Muscle of leg (tissue), 11 donors: ENCODE measurements around the gene TRAPPC10. TPM values are rescaled to one million over a fixed set of nuclear protein-coding genes. Genes with fewer than 3 reads are reported as not detected.
"Not testable (repeated sequence)": the region's sequence is repeated elsewhere in the genome, so short reads cannot be mapped to it uniquely, and the experiment has no call there.

Experiments used
- DNase-seq: peaks from one replicate; pipeline ENCODE4 v3.0.0; 2013
- H3K27ac ChIP-seq: one replicate; pipeline ENCODE4 v1.5.1; 2013; ENCODE audit warnings: mild to moderate bottlenecking, low read length, control low read depth
- H3K27me3 ChIP-seq: one replicate; pipeline ENCODE4 v1.6.1; 2013; ENCODE audit warnings: low read length; ENCODE audit not compliant: control insufficient read depth, insufficient read depth
- H3K36me3 ChIP-seq: one replicate; pipeline ENCODE4 v1.6.1; 2013; ENCODE audit warnings: low read length; ENCODE audit not compliant: control insufficient read depth, insufficient read depth
- H3K4me1 ChIP-seq: one replicate; pipeline ENCODE4 v1.6.1; 2013; ENCODE audit warnings: low read length; ENCODE audit not compliant: control insufficient read depth, insufficient read depth
- H3K4me3 ChIP-seq: one replicate; pipeline ENCODE4 v1.5.1; 2013; ENCODE audit warnings: low read length, control low read depth
- H3K9me3 ChIP-seq: replicated peaks from 2 replicates; pipeline ENCODE4 v1.6.1; 2013; ENCODE audit warnings: low read depth, low read length; ENCODE audit not compliant: control insufficient read depth
- WGBS: methylation state at CpG from one replicate; pipeline ENCODE4 v1.1.5; 2013; ENCODE audit warnings: missing lambda C conversion rate; ENCODE audit not compliant: insufficient coverage; 5-methylcytosine and 5-hydroxymethylcytosine counted together
- polyA plus RNA-seq, 8 donors: library from polyadenylated mRNA; unstranded; fragments of 120-200 nt; gene quantifications; one replicate each; pipeline versions ENCODE4 v1.2.1 to v1.2.3, GENCODE V29; 2013; ENCODE audit warnings: inconsistent platforms in 1 of 8, low replicate concordance in 1 of 8; ENCODE audit not compliant: insufficient read length in 8 of 8, insufficient read depth in 1 of 8
- total RNA-seq: library from RNA; stranded (reverse); fragments of 120-200 nt; gene quantifications from one replicate; pipeline ENCODE4 v1.2.4, GENCODE V29; 2013

Gene TRAPPC10
- total and polyA plus RNA-seq, 9 donors: 9.9 to 16.7 (median 12.0) TPM

DNA sequence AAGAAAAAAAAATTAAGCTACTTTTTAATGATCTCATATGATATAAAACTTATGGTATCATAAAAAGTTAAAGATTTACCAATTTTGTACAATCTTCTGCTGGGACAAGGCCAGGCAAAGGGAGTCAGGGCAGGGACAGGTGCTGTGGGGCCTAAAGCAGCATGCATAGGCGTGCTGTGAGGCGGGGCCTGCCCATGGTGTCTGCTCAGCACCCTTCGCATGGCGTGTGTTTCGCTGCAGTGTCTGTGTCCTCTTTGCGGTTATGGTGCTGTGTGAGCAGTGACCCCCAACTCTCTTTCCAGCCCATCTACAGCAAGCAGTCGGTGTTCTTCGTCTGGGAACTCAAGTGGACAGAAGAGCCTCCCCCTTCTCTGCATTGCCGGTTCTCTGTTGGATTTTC is 81.7 kb downstream of the TRAPPC10 start:
- peaks cover 32% of the 10 kb centered on the region for H3K36me3 ChIP-seq
- no peak overlapping the region for H3K4me3 ChIP-seq
- no peaks in the 10 kb centered on the region for H3K27me3 ChIP-seq
- DNase-seq: no peak
- no peaks in the 10 kb centered on the region for H3K9me3 ChIP-seq
- 87% methylated on average over 9 of the region's 9 CpGs for WGBS
- H3K4me1 ChIP-seq: no peaks in the 10 kb centered on the region
- H3K27ac ChIP-seq: peak overlapping the region; percentile 32

DNA sequence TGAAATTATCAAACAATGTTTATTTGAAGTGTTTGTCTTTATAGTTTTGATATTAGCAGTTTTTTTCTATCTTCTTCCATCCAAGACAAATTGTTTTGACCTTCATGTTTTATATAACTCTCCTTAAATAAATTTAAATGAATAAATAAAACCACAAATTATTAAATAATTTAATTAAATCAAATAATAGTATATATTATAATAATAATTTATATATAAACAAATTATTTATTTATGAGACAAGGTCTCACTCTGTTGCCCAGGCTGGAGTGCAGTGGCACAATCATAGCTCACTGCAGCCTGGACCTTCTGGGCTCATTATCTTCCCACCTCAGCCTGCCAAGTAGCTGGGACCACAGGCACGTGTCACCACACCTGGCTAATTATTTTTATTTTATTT is 82.7 kb downstream of the TRAPPC10 start:
- DNase-seq: no peak
- peaks cover 22% of the 10 kb centered on the region for H3K36me3 ChIP-seq
- H3K27me3 ChIP-seq: no peaks in the 10 kb centered on the region
- H3K4me3 ChIP-seq: no peak overlapping the region
- H3K9me3 ChIP-seq: no peaks in the 10 kb centered on the region
- no peak overlapping the region for H3K27ac ChIP-seq
- no peaks in the 10 kb centered on the region for H3K4me1 ChIP-seq
- no CpG with 5 or more reads among the region's 1 CpG for WGBS

GRCh38 chr21:44098507-44098906 is 86.4 kb downstream of the TRAPPC10 start:
- WGBS: no CpG with 5 or more reads among the region's 6 CpGs
- H3K4me1 ChIP-seq, H3K27ac ChIP-seq, H3K36me3 ChIP-seq, H3K9me3 ChIP-seq, H3K27me3 ChIP-seq, DNase-seq, H3K4me3 ChIP-seq: not testable (repeated sequence)

GRCh38 chr21:44098964-44099363 is 86.9 kb downstream of the TRAPPC10 start:
- not testable (repeated sequence) for H3K27ac ChIP-seq, H3K4me3 ChIP-seq, H3K4me1 ChIP-seq, H3K9me3 ChIP-seq, H3K36me3 ChIP-seq, DNase-seq, H3K27me3 ChIP-seq
- WGBS: no CpG with 5 or more reads among the region's 13 CpGs

DNA sequence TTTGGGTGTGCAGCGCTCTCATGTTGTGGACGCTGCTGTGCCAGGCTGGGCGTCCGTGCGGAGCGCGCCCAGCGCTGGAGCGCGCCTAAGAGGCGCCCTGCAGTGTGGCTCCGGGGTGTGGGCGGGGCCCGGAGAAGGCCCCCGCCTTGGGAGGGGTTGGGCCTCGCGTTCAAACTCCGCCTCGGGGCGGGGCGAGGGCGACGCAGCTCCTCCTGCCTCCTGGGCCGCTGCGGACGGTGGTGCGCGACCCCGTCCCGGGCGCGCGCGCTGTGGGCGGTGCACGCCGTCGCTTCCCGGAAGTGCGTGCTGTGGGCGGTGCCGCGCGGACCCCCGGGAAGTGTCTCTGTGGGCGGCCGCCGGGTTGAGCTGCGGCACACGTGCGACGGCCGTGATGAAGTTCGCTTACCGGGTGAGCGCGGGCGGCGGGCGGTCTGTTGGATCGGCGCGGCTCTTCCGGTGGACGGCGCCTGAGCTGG is 95.0 kb downstream of the TRAPPC10 start, which contains the start of gene PWP2:
Gene PWP2 (plus strand): TSS at position 374 of the 476 bp plus-strand sequence. CDS start 18 bp downstream, at position 392.
- not testable (repeated sequence) for H3K27ac ChIP-seq, DNase-seq, H3K36me3 ChIP-seq, H3K9me3 ChIP-seq, H3K27me3 ChIP-seq, H3K4me1 ChIP-seq
- no CpG with 5 or more reads among the region's 66 CpGs for WGBS
- peak within 1 kb of the TSS; percentile 22 for H3K4me3 ChIP-seq

- not testable (repeated sequence) for H3K9me3 ChIP-seq, H3K27ac ChIP-seq, H3K27me3 ChIP-seq, H3K4me1 ChIP-seq, H3K36me3 ChIP-seq, DNase-seq
- WGBS: no CpG with 5 or more reads among the region's 31 CpGs
- peak overlapping the region; percentile 22 for H3K4me3 ChIP-seq
Measured at GRCh38 chr21:44107589-44107988, 95.5 kb downstream of the TRAPPC10 start.

DNA sequence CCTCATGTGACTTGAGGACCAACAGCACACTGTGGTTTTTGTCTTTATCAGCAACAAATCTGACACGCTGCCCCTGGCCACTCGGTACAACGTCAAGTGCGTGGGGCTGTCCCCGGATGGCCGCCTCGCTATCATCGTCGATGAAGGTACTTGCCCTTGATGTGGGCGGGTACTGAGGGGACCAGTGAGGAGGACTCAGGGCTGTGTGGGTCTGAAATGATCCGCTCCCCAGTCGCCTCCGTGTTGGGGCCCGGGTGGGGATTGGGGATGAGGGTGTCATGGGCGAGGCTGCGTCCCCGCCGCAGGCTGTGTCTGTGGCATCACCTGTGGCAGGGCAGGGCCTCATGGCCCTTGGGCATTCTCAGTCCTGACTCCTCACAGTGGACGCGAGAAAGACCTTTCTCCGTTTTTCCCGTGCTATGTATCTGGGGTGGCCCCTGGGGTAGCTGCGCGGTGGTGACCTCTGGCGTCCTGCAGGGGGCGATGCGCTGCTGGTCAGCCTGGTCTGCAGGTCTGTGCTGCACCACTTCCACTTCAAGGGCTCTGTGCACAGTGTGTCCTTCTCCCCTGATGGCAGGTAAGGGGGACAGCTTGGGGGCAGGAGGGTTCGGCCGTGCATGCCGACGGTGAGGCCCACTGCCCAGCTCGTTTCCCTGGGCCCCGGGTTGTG is 101.7 kb downstream of the TRAPPC10 start:
- WGBS: no CpG with 5 or more reads among the region's 33 CpGs
- not testable (repeated sequence) for H3K9me3 ChIP-seq

DNA sequence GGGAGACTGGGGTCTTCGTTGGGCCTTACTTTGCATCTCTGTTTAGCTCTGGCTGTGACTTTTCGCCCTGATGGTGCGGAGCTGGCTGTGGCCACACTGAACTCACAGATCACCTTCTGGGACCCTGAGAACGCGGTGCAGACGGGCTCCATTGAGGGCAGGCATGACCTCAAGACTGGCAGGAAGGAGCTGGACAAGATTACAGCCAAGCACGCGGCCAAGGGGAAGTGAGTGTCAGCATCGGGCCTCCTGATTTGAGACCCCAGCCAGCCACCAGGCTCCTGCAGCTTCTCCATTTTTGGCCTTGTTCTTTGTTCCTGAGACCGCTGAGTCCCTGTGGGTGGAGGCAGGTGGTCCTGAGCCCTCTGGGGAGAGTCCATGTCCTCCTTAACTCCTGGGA is 110.0 kb downstream of the TRAPPC10 start:
- H3K27me3 ChIP-seq, H3K4me1 ChIP-seq, H3K36me3 ChIP-seq, H3K27ac ChIP-seq, H3K4me3 ChIP-seq, DNase-seq, H3K9me3 ChIP-seq: not testable (repeated sequence)
- no CpG with 5 or more reads among the region's 10 CpGs for WGBS

More for the DNA sequence above, 101.7 kb downstream of the TRAPPC10 start:
- not testable (repeated sequence) for H3K27me3 ChIP-seq, H3K4me3 ChIP-seq, H3K4me1 ChIP-seq, H3K27ac ChIP-seq, H3K36me3 ChIP-seq, DNase-seq

DNA sequence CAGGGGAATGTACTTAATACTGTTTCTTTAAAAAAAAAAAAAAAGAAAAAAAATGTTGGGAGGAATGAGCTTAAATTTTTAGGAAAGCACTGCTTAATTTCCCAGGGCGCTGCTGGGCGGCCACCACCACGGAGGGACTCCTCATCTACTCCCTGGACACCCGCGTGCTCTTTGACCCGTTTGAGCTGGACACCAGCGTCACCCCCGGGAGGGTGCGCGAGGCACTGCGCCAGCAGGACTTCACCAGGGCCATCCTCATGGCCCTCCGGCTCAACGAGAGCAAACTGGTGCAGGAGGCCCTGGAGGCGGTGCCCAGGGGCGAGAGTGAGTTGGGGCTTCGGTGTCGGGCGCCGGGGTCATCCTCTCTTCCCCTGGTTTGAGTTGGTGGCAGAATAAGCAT is 115.7 kb downstream of the TRAPPC10 start:
- DNase-seq, H3K4me3 ChIP-seq, H3K9me3 ChIP-seq, H3K27me3 ChIP-seq, H3K27ac ChIP-seq, H3K36me3 ChIP-seq, H3K4me1 ChIP-seq: not testable (repeated sequence)
- WGBS: no CpG with 5 or more reads among the region's 19 CpGs

DNA sequence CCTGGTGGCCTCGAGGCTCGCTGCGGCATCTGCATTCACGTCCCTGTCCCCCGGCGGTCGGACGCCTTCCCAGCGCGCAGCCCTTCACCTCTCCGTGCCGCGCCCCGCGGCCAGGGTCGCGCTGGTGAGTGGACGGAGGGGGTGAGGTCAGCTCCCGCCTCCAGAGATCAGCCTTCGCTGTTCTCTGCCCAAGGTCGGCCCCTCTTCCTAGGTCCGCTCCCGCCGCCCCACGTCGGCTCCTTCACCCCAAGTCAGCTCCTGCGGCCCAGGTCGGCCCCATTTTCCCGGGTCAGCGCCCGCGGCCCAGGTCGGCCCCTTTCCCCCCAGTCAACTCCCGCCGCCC is 121.6 kb downstream of the TRAPPC10 start:
- no CpG with 5 or more reads among the region's 35 CpGs for WGBS
- H3K27ac ChIP-seq, H3K9me3 ChIP-seq, DNase-seq, H3K4me1 ChIP-seq, H3K36me3 ChIP-seq, H3K27me3 ChIP-seq: not testable (repeated sequence)
- H3K4me3 ChIP-seq: peak overlapping the region; percentile 33

GRCh38 chr21:44134732-44135131 is 122.6 kb downstream of the TRAPPC10 start:
- H3K4me3 ChIP-seq, H3K36me3 ChIP-seq, H3K4me1 ChIP-seq, H3K9me3 ChIP-seq, H3K27ac ChIP-seq, DNase-seq, H3K27me3 ChIP-seq: not testable (repeated sequence)
- no CpG with 5 or more reads among the region's 8 CpGs for WGBS
